ENCODE measurements around the gene PNPLA2.

PNPLA2 gene

DNA sequence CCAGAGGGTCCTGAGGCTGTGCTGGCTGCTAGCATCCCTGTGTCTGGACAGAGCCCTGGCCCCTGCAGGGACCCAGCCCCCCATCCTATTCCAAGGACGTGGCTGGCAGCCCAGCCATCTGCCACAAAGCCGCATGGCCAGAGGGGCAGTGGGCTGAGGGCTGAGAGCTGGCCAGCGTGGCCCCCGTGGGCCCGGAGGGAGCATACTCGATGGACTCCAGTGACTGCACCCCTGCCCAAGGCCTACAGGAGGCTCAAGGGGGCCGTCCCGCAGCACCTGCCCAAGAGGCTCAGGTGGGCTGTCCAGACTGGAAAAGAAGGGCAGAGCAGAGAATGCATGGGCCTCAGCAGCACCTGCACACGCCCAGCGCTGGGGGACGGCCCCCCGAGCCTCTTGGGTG lies 37.1 kb downstream of the PNPLA2 start:
- DNase-seq, result no peak

- no peak for DNase-seq
These were observed 37.7 kb downstream of the PNPLA2 start for GRCh38 chr11:856397-856796.

- no peak for DNase-seq
These were observed 39.5 kb downstream of the PNPLA2 start for GRCh38 chr11:858053-858761.

GRCh38 chr11:858762-859339 lies 40.1 kb downstream of the PNPLA2 start:
- no peak for DNase-seq

GRCh38 chr11:859394-860131 lies 40.8 kb downstream of the PNPLA2 start:
- peak in 57 of 58 donors; percentile 21 to 90 (median 68) for DNase-seq

DNA sequence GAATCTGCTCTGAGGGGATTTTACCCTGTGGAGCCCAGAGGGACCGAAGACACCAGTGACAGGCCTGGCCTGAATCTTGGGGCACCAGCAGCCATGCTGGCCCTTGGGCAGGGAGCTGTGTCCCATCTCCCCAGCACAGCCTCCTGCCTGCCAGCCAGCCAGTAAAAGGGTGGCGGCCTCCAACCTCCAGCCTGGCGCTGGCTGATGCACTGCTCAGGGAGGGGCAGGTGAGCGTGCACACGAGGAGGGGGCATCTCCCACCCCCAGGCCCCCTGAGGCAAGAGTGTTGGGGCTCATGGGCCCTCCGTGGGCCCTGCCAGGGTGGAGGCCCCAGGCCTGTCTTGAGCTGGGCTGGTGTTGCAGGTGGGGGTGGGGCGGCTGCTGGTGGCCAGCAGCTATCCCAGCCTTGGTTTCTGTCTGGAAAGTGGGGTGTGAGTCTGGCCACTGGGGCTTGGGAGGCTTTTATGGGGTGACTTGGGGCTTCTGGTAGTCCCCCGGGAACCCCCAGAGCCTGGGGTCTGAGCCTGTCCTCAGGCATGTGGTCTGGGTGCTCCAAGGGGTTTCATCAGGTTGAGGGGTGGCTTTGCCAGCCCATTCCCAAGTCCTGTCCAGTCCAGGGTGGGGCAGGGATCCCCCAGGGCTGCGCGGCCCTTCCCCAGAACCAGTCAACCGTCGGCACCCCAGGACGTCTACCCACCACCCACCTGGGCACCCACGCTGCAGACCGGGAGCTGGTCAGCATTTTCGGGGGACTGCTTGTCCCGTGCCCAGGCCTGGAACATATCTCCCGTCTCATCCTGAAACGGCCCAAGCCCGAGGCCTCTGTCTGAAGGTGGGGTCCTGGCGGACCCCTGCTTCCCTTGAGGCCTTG lies 41.8 kb downstream of the PNPLA2 start:
- DNase-seq, result no peak

DNA sequence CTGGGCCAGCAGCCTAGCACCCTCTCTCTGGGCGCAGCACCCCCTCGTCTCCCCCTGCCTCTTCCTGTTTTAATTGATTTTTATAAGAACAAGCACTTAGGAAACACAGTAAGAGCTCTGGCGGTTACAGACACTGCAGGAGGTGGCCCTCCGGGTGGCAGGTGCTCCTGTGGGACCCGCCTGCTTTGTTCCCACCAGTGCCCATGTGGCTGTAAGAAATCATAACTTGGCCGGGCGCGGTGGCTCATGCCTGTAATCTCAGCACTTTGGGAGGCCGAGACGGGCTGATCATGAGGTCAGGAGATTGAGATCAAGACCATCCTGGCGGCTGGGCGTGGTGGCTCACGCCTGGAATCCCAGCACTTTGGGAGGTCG lies 42.4 kb downstream of the PNPLA2 start:
- DNase-seq, result no peak

GRCh38 chr11:862081-862661 lies 43.5 kb downstream of the PNPLA2 start:
- DNase-seq, result peak in 1 of 58 donors; percentile 25

GRCh38 chr11:862696-863022 lies 43.9 kb downstream of the PNPLA2 start:
- DNase-seq, result no peak

- peak in 1 of 58 donors; percentile 35 for DNase-seq
These were observed 44.6 kb downstream of the PNPLA2 start for GRCh38 chr11:863023-863909.

DNA sequence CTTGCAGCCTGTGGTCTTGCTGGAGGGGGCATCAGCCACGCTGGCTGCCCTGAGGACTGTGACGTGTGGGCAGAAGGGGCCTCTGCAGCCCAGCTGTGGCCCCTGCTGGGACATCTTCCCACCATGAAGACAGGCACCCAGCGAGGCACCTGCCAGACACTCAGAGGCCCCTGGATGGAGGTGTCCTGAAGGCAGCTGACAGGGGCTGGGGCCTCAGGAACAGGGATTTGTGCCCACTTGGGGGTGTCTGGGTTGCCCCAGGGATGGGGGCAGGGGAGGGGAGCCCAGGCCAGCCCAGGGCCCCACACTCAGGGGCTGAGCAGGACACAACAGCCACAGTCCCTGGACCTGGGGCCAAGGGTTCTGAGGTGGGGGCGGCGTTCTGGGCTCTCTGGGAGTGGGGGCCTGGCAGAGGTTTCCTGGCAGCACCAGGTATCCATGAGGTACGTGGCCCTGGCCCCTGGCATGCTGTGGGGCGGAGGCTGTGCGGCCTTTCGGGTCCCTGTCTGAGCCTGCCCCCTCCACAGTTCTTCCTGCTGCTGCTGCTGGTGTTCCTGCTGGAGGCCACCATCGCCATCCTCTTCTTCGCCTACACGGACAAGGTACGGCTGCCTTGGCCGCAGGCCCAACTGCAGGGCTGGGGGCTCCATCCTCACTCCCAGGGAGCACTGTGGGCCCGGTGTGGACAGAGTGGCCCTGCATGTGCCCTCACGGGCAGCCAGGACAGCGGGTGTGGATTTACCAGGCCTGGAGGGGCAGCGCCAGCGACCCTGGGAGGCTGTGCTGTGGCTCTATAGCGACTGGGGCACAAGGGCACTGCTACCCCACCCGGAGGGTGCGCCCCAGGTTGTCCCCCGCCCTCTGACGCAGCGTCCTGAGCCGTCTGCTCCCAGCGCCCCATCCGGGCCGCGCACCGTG lies 45.5 kb downstream of the PNPLA2 start:
- DNase-seq, result no peak

DNA sequence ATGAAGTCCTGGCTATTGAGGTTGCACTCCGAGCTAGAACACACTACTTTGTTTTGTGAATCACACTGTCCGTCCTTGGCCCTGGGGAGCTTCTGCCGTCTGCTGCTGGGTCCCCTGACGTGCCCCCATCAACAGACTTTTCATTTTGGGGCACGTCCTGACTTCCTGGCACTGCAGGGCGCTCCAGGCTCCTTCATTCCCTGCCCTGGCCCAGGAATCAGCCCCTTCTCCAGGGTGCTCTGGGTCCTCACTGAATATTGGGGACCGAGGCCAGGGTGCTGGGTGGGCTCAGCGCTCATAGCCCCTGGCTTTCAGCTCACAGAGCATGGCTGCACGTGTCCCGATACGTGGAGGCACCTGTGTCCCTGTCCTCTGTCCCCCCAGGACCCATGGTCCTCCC lies 46.2 kb downstream of the PNPLA2 start:
- no peak for DNase-seq

GRCh38 chr11:865462-866430 lies 47.0 kb downstream of the PNPLA2 start:
- DNase-seq, result no peak

GRCh38 chr11:866481-866880 lies 47.8 kb downstream of the PNPLA2 start:
- no peak for DNase-seq

DNA sequence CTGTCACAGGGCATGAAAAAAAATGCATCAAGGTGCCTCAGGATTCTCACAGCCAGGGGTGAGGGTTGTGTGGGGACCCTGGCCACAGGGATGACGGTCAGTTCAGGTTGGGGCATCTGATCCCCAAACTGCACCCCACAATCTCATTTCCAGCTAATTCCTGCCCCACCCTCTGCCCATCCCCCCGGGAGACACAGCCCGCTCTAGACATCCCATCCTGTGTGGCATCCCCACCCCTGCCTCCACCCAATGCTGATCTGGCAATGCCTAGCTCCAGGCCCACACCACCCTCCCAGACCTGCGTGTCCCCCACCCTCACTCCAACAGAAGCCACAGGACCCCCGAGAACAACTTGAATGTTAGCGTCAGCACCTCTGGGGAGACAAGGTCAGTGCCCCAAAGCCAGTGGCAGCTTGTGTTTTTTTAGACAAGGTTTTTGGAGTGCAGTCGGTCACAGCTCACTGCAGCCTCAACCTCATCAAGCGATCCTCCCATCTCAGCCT lies 49.2 kb downstream of the PNPLA2 start:
- DNase-seq, result no peak

DNA sequence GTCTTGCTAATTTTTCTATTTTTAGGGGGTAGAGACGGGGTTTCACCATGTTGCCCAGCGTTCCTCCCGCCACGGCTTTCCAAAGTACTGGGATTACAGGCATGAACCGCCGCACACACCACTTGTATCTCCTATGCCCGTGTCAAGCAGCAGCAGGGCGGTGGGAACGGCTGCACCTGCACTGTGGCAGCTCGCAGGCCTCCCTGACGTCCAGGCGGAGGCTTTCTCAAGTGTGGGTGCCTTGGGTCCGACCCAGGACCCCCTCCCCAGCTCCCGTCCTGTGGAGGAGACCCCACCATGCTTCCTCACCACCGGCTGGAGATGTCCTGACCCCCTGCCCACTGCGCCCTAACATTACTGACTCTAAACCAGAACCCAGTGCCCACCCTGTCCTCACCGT lies 49.7 kb downstream of the PNPLA2 start:
- DNase-seq, result no peak

GRCh38 chr11:868802-869201 lies 50.1 kb downstream of the PNPLA2 start:
- no peak for DNase-seq
